Germinal center (tissue), 1 donor: ENCODE measurements around the gene SNAPC4.
A peak's percentile ranks its signal among the peaks of the same experiment; 100 is the strongest.

Experiments used
- DNase-seq: peaks from one replicate; pipeline ENCODE4 v3.0.0; 2012; ENCODE audit warnings: mixed read lengths, low spot score

SNAPC4 gene

DNA sequence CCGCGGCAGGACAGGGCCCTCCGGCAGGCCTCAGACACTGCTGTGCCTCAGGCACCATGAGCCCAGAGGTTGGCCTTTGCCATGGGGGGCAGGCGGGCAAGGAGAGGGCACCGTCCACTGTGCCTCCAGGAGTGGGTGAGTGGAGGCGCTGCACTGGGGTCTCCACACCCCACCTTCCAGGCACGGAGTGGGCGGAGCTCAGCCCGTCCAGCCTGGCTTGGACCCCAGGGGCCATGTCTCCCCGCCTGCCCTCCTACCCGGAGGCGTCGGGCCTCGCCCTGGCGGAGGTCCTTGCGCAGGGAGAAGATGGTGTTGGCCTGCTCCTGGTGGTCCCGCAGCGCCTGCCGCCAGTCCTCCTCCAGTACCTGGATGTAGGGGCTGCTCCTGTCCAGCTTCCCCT is 29.9 kb downstream of the SNAPC4 start:
- DNase-seq = no peak

DNA sequence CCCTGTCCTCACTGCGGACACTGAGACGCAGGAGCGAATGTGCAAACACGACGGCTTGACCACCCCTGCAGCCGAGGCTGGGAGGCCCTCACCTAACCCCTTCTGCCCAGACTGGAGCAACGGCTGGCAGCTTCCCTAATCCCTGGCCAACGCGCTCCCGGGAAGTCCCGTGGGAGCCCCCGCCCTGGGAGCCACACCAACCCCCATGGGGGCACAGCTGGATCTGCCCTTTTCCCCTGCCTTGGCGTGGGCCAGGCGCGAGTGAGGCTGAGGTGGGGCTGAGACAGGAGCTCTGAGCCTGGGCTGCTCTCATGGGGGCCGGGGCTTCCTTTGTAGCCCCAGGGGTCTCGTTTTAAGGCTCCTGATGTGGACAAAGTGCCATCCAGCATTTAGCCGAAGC is 31.8 kb downstream of the SNAPC4 start:
- DNase-seq = no peak

DNA sequence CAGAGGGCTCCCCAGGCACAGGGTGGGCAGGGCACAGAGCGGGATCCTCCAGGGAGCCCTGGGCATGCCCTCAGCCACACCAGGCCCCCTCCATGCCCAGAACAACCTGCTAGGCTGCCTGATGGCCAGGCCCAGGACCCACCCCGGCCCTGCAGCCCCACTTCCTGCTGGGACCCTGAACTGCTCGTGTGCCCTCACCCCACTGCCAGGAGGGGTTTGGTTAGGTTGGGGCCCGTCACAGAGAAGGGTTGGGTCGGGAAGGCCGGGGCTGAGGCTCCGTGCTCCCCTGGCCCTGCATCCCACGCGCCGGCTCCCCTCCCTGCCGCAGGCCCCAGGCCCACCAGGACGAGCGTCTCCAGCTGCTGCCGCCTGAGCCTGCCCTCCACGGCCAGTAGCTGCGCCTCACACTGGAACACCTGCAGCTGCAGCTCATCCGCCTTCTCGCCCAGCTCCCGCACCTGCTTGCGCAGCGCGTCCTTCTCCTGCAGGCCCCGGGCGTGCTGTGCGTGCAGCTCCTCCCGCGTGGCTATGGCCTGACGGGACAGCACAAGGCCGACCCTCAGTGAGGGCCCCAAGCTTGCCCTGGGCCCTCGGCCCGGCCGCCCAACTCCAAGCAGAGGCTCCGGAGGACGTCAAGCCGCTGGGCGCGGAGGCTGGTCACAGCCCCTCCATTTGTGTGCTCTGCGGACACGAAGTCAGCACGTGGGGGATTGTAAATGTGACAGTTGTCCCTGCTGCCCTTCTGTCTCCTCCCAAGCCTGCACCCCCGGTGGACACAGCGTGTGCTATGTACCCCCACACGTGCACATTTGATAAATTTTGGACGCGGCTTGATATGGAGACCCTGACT is 32.4 kb downstream of the SNAPC4 start:
- DNase-seq = no peak

DNA sequence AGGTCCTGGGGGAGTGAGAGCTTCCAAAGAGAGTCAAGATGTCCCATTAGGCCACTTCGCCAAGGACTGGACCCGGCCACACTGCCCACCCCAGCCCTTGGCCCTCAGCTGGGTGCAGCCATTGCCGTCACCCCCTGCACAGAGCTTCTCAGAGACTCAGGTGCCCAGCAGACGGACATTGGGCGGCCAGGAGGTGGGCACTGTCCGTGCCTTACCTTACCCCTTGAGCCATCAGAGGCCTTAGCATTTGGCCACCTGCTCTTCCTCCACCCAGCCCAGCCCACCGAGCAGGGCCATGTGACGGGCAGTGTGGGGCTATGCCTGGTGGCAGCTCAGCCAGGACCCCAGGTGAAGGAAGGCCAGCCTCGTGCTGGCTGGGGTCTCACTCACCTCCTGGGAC is 33.1 kb downstream of the SNAPC4 start:
- no peak for DNase-seq

DNA sequence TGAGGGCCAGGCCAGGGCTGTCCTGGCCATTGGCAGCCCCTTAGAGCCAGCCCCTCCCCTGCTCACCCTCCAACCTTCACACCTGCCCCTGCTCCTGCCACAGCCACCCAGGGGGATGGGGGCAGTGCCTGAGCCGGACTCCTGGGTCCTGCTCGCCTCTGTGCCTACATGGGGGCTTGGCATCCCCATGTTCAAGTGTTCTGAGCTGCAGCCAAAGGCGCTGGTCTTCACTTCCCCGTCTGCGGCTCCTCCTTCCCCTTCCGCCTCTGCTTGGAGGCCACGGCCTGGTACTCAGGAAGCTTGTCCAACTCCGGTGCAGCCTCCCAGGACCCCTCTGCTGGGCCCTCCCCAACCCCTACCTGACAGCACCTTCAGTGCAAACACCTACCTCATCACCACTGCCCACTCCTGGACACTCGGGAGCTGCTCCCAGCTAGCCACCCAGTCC is 34.2 kb downstream of the SNAPC4 start:
- DNase-seq = no peak

DNA sequence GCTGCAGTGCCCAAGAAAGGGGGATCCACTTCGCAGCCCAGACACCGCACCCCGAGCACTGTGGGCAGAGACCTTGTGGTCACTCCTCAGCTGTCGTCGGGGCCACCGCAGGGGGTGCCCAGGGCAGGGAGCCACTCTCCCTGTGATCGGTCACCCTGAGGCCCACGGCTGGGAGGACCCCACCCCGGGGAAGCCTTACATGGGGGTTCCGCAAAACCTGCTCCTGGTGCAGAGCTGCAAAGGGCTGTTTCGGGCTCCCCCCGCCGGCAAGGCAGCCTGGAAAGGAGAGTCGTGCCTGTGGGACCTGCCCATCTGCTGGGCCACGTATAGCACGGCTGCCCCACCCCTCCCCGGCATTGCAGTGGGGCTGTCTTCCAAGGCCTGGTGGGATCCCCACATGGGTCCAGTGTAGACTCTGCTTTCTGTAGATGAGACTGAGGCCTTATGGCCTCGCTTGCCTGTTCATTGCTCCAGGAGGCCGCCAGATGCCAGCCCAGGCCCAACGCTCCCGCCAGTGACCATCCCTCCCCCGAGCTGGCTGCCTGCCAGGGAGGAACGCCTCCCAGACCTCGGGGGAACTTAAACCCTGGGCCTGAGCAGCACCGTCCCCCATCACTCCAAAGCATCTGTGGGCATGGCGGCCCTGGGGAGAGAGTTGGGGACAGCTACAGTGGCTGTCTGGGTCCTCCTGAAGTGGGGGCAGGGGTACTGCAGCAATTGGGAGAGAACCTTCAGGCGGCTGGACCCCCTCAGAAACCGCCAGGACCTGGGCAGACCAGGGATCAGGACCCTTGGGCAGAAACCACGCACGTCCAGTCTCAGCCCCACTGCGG is 34.8 kb downstream of the SNAPC4 start:
- no peak for DNase-seq

DNA sequence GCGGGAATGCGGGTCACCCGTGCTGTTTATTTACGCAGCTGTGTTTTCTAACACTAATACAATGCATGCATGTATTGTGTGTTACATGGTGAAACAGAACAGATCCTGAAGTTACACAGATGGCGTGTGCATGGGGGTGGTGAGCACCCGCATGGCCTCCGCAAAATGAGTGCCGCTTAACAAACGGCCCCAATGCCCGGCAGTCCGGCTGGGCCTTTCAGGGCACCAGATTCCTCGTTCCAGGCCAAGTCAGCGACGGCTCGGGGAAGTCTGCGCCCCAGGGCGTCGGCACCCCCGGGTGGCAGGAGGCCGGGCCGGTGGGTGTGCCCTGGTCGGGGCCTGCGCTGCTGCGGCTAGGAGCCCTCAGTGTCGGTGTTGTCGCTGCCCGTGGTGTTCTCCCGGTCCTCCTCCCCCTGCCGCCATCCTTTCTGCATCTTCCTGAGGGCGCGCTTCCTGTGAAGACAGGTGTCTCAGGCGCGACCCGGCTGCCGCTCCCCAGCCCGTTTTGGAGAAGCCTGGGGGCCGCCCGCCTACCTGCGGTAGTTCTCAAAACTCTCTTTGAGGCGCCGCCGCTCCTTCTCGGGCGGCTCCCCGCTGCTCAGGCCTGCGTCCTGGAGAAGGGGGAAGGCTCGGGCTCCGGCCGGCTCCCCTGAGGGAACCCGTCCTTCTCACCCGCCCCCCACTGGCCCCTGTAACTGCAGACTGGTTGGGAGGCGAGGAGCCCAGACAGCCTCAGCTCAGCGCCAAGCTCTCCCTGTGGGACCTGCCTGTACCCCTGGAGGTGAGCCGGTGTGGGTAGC is 35.8 kb downstream of the SNAPC4 start:
- no peak for DNase-seq

DNA sequence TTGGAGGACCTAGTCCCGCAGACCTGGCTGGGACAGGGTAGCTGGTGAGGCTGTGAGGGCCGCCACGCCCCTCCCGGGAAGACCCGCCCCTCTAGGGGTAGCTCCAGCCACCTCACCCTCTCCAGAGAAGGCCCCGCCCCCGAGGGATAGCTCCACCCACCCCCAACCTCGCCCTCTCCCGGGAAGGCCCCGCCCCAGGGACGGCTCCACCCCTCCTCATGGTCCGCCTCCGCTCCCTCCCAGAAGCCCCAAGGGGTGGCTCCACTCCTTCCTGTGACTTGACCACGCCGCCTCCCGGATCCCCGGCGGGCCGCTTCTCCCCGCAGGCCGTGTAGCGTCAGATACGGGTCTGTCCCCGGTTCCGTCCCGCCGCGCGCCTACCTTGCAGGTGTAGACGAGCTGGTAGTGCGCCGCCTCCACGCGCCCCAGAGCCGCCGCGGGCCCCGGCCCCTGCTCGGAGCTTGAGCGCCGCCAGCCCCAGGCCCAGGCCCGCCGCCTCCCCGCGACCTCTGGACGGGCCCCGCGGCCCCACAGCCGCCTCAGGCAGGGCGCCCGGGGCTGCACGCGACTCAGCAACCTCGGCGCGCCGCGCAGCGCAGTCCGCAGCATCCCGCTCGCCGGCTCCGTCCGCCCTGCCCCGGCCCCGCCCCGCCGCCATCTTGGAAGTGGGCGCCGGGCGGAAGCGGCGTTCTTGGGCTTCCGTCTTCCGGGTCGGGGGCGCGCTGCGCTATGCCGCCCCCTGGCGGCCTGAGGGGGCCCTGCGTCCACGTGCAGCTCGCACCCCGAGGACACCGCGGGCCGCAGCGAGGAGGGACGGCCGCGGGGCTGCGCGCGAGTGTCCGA is 36.6 kb downstream of the SNAPC4 start, which contains the start of gene DNLZ:
TSS of gene DNLZ (minus strand) at position 639 of the 843 bp plus-strand sequence. CDS start at position 609, 30 bp downstream.
- DNase-seq = peak; percentile 99

DNA sequence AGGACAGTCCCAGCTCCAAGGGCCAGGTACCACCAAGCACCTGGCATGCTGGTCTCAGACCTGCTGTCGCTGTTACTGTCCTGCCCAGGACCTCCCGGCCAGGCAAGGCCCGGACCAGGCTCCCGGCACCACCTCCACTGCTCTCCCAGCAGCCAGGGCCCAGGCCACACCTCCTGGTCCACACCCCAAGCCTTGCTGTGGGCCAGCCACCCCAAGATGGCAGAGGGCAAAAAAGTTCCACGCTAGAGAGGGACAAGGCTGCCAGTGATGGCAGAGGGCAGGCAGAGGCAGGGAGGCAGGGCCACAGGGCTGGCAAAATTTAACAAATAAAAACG is 37.6 kb downstream of the SNAPC4 start:
- DNase-seq = no peak

DNA sequence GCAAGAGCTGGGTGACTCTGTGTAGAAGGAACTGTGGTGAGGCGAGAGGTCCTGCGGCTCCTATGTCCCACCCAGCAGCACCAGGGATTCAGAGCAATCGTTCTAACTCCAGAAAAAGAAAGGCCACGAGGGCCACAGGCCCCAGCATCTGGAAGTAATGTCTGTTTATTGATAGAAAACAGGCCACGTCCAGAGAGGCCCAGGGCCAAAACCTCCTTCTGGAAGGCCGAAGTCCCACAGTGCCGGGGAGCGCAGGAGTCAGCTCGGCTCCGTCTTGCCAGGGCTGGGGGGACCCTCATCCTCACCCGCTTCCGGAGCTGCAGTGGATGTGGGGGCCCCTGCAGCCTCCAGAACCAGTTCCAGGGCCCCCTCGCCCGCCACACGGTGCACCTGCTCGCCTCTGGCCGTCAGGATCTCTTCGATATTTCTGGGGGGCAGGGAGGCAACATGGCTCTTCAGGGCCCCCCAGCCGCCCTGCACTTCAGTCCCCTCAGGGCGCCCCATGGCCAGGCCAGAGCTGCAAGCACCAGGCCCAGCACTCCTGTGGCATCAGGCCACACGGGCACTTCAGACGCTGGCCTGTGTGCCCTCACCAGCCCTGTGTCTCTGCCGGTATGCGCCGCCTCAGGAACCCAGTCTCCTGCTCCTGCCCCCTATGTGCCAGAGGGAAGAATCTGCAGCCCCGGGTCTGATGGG is 38.1 kb downstream of the SNAPC4 start:
- DNase-seq = no peak

DNA sequence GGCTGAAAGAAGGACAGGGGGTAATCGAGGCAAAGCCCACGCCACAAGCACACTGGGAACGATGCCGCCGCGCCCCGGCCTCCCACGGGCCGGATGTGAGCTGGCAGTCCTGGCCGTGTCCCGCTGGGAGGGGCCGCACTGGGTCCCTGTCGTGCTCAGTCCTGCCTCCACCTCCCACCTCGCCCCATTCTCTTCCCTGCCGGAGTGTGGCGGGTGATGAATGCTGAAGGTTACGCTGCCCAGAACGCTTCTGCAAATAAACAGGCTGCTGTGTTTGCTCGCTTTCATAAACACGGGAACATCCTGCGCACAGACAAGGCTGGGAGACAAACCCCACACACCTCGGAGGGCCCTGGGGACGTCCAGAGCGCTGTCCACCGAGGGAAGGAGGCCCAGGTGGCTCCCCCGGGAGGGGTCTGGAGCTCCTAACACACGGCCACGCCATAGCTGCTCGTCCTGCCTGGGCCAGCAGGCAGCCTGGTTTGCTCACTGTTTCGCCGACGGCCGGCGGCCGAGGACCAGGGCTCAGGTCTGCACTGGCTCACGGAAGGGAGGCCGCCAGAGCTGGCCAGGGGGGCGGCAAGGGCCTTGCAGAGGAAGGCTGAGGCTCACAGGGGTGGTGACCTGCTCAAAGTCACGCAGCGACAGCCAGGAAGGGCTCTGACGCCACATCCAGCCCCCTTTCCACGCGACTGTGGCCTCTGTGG is 38.8 kb downstream of the SNAPC4 start:
- DNase-seq = no peak

DNA sequence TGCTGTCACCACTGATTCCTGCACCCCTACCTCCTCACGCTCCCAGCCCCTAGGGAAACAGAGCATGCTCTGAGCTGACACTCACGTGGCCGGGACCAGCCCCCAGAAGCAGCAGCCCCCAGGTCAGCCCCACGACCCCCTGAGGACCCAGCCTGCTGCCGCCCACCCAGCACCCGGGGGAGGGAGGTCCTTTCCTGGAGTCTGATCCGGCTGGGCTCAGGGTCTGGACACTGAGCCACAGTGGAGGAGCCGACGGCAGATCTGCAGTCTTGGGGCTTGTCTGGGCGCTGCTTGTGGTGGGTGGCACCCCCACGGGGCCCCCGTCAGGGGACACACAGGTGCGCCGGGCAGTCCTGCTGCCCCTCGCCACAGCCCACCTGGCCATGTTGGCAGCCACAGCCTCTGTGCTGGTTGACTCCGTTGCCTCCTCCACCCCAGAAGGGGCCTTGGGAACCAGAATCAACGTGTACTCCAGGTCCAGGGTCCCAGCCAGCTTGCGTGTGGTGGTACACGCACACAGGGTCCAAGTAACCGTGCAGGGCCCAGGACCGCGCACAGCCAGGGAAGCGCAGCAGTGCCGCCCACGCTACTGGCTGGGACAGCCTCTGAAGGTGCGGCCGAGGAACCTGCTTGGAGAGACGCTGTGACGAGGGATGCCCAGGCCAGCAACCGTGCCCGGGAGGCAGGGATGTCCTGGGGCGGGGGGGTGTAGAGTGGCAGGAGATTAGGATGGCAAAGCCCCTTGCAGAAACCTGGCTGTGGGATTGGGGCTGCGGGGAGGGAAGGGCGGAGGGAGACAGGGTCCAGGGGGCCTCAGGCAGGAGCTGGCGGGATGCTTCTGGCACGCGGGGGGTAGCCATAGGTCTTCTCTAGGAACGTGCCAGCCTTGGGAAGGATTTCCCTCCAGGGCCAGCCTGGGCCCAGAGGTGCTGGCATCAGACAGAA is 39.9 kb downstream of the SNAPC4 start:
- DNase-seq = no peak

DNA sequence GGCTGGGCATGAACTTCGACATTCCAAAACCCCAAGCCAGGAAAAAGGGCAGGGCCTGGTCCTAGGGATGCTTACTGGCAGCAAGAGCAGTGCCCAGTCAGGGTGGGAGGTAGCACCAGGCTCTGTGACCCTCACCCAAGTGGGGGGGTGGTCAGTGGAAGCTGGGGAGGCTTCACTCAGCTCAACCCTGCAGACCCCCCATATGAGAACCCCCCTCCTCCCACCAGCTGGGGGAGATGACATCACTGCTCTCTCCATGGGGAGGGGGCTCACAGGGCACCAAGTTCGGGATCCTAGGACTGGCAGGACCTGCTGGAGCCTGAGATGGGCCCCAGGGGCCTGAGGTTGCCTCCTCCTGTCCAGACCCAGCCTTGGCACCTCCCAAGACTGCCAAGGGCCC is 41.1 kb downstream of the SNAPC4 start:
- no peak for DNase-seq

DNA sequence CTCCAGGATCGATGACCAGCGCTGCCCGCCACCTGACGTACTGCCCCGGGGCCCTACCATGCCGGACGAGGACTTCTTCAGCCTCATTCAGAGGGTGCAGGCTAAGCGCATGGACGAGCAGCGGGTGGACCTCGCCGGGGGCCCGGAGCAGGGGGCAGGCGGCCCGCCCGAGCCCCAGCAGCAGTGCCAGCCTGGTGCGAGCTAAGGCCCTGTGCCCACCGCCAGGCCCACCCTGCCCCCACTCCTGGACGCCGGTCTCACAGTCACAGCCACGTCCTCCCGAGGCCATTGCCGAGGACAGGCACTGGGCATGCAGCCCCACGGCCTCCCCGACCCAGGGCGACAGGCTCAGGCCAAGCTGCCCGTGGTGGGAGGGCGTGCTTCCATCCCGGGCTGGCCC is 42.0 kb downstream of the SNAPC4 start:
- no peak for DNase-seq

DNA sequence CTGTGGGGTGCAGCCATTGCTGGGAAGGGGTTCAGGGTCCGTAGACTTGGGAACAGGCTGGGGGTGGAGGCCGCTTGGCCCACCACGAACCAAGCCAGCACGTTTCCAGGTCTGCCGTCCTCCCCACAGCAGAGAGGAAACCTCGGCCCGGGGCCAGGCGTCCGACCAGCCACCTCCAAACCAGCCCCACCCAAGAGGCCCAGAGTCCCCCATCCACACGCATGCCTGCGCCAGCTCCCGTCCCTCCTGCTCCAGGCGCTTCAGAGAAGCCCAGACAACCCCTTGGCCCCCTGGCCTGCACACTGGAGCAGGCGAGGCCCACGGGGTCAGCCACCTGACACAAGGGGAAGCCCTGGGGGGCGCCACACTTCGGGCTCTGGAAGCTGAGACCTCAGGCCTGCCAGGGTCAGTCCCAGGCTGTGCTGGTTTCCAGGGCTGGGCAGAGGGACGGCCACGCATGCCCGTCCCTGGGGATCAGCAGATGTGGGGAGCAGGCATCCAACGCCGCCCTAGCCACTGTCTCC is 42.7 kb downstream of the SNAPC4 start:
- DNase-seq = no peak

DNA sequence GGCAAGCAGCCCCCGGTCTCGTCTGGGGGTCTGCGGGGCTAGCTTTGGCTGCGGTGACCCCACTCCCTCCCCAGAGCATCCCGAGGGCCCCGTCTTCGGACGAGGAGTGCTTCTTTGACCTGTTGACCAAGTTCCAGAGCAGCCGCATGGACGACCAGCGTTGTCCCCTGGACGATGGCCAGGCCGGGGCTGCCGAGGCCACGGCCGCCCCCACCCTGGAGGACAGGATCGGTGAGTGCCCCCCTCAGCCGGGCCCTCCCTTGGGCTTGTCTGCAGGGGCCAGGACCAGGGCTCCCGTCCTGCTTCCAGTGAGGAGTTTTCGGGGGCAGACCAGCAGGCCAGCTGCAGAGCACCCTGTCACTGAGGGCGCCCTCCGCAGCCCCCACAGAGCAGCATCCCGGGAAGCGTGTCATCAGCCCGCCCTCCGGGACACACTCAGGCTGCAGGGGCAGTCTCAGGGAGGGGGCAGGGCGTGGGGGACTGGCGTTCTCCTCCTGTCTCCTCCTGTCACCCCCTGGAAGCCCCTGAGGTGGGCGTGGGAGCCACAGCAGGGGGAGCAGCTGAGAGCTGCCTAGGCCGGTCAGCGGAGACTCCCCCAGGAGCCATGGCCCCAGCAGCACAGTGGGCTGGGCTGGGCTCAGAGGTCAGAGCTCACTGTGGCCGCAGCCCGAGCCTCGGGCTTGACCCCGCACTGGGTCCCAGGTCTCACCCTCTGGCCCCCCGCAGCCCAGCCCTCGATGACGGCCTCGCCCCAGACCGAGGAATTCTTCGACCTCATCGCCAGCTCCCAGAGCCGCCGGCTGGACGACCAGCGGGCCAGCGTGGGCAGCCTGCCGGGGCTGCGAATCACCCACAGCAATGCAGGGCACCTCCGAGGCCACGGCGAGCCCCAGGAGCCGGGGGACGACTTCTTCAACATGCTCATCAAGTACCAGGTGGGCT is 44.1 kb downstream of the SNAPC4 start:
- no peak for DNase-seq

DNA sequence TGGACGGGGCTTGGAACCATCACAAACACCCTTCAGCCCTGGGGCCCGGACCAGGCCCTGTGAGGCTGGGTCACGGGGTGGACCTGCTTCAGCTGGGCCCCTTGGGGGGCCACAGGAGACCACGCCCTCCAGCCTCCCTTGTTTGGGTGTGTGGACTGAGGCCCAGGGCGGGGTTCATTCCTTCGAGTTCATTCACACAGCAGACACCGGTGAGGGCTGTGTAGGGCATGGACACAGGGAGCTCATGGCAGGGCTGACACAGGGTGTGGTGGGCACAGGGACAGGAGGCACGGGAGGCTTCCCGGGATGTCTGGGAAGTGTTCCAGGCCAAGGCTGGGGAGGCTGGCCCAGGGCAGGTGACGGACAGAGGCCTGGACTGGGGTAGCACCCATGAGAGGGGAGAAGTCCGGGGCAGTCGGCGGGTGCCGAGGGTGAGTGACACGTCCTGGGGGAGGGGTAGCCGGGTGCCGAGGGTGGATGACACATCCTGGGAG is 45.3 kb downstream of the SNAPC4 start:
- no peak for DNase-seq
